ENCODE data around the gene GRM7.

DNA sequence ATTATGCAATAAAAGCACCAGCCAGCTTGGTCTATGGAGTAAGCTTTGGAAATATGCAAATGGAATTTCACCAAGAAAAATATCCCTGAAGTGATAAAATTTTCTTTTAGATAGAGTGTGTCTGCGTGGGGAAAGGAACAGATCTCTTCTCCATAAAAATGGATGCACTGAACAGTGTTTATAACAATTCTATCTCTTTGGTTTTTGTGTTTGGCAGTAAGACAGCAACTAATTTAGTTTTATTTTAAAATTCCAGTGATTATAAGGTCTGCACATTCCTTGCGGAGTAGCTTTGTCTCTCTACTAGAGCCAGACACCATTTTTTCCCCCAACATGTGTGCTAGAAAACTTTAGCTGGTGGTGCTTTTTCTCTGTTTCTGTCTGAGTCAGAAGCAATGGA lies 712.4 kb downstream of the GRM7 start:
- TF ChIP-seq, protein P1, sequence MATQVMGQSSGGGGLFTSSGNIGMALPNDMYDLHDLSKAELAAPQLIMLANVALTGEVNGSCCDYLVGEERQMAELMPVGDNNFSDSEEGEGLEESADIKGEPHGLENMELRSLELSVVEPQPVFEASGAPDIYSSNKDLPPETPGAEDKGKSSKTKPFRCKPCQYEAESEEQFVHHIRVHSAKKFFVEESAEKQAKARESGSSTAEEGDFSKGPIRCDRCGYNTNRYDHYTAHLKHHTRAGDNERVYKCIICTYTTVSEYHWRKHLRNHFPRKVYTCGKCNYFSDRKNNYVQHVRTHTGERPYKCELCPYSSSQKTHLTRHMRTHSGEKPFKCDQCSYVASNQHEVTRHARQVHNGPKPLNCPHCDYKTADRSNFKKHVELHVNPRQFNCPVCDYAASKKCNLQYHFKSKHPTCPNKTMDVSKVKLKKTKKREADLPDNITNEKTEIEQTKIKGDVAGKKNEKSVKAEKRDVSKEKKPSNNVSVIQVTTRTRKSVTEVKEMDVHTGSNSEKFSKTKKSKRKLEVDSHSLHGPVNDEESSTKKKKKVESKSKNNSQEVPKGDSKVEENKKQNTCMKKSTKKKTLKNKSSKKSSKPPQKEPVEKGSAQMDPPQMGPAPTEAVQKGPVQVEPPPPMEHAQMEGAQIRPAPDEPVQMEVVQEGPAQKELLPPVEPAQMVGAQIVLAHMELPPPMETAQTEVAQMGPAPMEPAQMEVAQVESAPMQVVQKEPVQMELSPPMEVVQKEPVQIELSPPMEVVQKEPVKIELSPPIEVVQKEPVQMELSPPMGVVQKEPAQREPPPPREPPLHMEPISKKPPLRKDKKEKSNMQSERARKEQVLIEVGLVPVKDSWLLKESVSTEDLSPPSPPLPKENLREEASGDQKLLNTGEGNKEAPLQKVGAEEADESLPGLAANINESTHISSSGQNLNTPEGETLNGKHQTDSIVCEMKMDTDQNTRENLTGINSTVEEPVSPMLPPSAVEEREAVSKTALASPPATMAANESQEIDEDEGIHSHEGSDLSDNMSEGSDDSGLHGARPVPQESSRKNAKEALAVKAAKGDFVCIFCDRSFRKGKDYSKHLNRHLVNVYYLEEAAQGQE (IDR thresholded peaks at IDR 0.05), result no peak
- TF ChIP-seq, protein P2, sequence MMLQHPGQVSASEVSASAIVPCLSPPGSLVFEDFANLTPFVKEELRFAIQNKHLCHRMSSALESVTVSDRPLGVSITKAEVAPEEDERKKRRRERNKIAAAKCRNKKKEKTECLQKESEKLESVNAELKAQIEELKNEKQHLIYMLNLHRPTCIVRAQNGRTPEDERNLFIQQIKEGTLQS (IDR thresholded peaks at IDR 0.05), result no peak
- TF ChIP-seq TAF1 (conservative IDR thresholded peaks at IDR 0.05), result no peak
- TF ChIP-seq YY1 (IDR thresholded peaks at IDR 0.05), result peak; percentile 19
- TF ChIP-seq, protein P3, sequence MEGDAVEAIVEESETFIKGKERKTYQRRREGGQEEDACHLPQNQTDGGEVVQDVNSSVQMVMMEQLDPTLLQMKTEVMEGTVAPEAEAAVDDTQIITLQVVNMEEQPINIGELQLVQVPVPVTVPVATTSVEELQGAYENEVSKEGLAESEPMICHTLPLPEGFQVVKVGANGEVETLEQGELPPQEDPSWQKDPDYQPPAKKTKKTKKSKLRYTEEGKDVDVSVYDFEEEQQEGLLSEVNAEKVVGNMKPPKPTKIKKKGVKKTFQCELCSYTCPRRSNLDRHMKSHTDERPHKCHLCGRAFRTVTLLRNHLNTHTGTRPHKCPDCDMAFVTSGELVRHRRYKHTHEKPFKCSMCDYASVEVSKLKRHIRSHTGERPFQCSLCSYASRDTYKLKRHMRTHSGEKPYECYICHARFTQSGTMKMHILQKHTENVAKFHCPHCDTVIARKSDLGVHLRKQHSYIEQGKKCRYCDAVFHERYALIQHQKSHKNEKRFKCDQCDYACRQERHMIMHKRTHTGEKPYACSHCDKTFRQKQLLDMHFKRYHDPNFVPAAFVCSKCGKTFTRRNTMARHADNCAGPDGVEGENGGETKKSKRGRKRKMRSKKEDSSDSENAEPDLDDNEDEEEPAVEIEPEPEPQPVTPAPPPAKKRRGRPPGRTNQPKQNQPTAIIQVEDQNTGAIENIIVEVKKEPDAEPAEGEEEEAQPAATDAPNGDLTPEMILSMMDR (IDR thresholded peaks at IDR 0.05; ENCODE audit: low read depth, low read length, missing input control), result no peak
- TF ChIP-seq RXRA (IDR thresholded peaks at IDR 0.05), result no peak
- no peak for TF ChIP-seq RAD21 (IDR thresholded peaks at IDR 0.05)
- no peak for TF ChIP-seq FOXA1 (IDR thresholded peaks at IDR 0.05)

Data from liver (tissue), 3 donors.